Mucosa of stomach (tissue), 1 donor: ENCODE measurements around the gene CMBL.
"Not testable (repeated sequence)": the region's sequence is repeated elsewhere in the genome, so short reads cannot be mapped to it uniquely, and the experiment has no call there.

Source experiments
- H3K27me3 ChIP-seq: one replicate; pipeline ENCODE4 v1.7.0; 2013; ENCODE audit warnings: mild to moderate bottlenecking, low read length; ENCODE audit not compliant: control insufficient read depth, insufficient read depth
- H3K36me3 ChIP-seq: one replicate; pipeline ENCODE4 v1.7.0; 2013; ENCODE audit warnings: low read length; ENCODE audit not compliant: control insufficient read depth, insufficient read depth
- H3K4me1 ChIP-seq: one replicate; pipeline ENCODE4 v1.7.0; 2013; ENCODE audit warnings: mild to moderate bottlenecking, low read length; ENCODE audit not compliant: control insufficient read depth, insufficient read depth
- H3K4me3 ChIP-seq: one replicate; pipeline ENCODE4 v1.7.0; 2013; ENCODE audit warnings: low read length
- H3K9ac ChIP-seq: one replicate; pipeline ENCODE4 v1.7.0; 2013; ENCODE audit warnings: mild to moderate bottlenecking, low read length, moderate library complexity
- H3K9me3 ChIP-seq: one replicate; pipeline ENCODE4 v1.7.0; 2013; ENCODE audit warnings: mild to moderate bottlenecking, low read length, moderate library complexity; ENCODE audit not compliant: control insufficient read depth
- donor health status: Pancreatic carcinoma.

The CMBL gene

DNA sequence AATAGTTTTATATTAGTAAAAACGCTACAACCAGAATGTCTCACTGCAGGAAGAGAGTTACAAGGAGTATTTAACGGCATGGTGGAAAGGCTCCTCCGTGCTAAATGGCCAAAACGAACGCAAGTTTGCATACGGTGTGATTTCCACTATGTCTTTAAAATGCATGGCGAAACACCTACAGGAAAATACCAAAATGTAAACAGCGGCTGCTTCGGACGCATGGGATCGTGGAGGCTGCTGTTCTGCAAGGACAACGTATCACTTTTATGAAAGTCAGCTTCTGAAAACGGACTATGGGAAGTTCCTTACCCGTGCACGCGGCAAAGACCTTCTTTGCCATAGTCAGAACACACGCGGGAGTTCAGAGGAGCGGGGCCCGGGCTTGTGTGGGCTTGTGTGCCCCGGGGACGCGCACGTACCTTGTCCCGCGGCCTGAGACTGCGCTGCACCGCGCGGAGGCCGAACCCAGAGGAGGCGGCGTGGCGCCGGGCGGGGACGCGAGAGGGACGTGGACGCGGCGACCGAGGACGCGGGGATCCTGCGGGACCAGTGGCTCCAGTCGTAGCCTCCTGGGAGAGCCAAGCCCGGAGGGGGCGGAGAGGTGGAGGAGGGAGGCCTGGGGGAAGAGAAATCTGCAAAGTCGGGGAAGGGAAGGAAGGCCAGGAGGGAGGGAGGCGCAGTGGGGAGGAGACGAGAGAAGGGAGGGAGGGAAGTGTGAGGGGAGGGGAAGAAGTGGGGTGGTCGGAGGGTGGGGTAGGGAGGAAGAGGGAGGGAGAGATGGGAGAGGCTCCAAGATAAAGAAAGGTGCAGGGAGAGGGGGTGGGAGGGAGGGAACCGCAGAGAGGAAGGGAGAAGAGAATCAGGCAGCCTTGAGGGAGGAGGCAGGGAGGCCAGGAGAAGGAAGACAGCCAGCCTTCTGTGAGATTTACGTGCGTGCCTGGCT lies at the start of gene CMBL:
Gene CMBL, minus strand, starts transcription at position 697 of the 943 bp plus-strand sequence. CDS start 17,140 bp downstream, outside the sequence.
- H3K4me1 ChIP-seq: peaks cover 48% of the 10 kb centered on the region

DNA sequence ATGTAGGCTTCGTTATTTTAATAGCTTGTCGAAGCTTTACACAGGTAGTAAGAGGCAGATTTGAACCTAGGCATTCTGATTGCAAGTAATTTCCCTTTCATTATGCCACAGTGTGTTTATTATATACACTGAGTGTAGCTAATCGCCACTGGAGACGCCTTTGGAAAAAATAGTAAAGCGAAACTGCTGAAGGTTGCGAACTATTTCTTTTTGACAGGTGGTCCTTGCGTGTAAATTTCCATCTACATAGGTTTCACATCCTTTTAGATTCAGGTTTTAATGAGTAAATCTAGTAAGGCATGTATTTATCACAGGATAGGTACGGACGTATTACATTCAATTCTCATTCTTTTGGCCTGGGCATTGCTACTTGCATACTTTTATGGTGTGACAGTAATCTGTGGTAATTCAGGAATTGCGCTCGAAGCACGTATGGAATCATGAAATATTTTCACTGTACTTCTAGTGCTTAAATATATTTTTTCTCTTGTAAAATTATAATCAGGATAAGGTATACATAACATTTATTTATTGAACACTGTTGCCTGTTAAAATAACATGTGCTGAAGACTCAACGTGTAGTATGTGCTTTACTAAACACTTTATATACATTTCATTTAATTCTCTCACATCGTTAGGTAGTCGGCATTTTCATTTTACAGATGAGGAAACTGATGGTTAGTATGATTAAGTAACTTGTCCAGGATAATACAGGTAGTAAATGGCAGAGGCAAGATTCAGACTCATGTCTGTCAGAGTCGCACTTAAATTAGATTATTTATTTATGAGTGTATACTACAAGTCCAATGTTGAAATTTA lies 47.6 kb upstream of the CMBL start:
- Histone ChIP-seq H3K27me3 (no peaks in the 10 kb centered on the region), H3K36me3 (no peaks in the 10 kb centered on the region), H3K4me3 (peak overlapping the region; percentile 48), H3K4me1 (peaks cover 28% of the 10 kb centered on the region), H3K9ac (peak overlapping the region; percentile 95), H3K9me3 (no peaks in the 10 kb centered on the region)

More for the DNA sequence above, at the start of gene CMBL:
- no peaks in the 10 kb centered on the region for H3K27me3 ChIP-seq
- peak within 1 kb of the TSS; percentile 71 for H3K9ac ChIP-seq
- H3K36me3 ChIP-seq: no peaks in the 10 kb centered on the region
- peak within 1 kb of the TSS; percentile 45 for H3K4me3 ChIP-seq
- no peaks in the 10 kb centered on the region for H3K9me3 ChIP-seq

DNA sequence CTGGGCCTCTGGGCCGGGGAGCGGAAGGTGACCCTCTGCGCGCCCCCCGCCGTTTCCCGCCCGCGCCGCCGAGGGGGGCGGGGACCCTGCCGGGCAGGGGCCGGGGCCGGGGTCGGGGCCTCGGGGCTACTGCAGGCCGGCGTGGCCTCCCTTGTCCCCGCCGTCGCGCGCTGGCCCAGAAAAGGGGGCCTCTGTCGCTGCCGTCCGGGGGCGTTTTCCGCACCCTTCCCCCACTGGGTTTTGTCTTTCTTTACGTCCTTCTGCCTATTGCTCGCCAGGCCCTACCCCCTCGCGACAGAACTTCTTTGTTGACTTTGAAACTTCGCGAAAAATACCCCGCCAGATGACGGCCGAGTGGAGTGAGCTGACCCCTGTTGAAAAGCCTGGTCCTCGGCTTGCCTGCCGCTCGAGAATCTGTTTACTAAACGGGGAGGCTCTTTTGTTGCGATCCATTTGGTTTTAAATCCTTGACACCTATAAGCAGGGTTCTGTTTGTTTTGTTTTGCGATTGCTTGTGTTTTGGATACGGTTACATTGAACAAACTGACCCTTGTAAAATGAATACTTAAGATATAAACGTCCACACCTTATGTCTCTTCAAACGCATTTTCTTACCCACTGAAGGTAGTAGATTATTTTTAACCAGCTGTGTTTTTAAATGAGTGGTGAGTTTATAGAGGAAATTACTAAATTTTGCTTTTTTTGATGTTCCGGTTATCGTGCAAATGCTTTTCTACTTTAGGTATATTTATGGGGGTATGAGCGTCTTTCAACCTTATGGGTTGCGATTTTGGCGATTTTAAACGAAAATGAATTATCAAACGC lies 46.6 kb upstream of the CMBL start:
- no peaks in the 10 kb centered on the region for H3K9me3 ChIP-seq
- no peaks in the 10 kb centered on the region for H3K27me3 ChIP-seq
- peaks cover 28% of the 10 kb centered on the region for H3K4me1 ChIP-seq
- peak overlapping the region; percentile 95 for H3K9ac ChIP-seq
- no peaks in the 10 kb centered on the region for H3K36me3 ChIP-seq
- H3K4me3 ChIP-seq: peak overlapping the region; percentile 48

DNA sequence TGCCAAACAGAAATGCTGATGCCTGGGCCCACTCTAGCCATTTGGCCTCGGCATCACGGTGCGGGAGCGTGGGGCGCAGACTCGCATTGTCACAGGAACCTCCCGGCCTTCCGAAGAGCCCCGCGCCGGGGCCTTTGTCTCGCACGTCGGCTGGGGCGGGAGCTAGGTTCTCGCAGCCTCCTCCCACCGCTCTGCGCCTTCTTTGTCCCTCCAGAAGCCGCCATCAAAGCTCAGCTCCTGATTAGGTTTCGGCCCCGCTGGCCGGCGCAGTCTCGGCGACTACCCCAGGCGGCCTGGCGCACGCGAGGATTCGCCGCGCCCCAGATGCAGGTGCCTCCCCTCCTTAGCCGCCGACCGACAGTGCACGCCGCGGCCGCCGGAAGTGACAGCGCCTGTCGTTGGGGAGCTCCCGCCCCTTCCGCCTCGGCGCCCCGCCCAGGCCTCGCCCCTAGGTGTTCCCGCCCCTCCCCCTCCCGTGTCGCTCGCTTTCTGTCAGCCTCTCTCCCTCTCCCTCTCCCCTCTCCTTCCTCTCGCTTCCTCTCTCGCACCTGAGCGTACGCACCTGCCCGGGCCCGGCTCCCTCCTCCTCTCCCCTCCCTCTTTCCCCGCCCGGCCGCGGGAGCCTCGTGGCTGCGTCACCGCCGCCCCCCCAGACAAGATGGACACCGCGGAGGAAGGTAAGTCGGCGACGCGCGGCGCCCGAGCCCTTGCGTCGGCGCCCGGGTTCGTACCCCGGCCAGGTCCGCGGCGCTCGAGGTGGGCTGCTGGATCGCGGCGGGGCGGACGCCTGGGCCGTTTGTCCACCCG lies 45.7 kb upstream of the CMBL start, which contains the start of gene MARCHF6:
Gene MARCHF6, plus strand, starts transcription at position 455 of the 807 bp plus-strand sequence. Its CDS starts 204 bp downstream, at position 659.
- peaks cover 28% of the 10 kb centered on the region for H3K4me1 ChIP-seq
- peak within 1 kb of the TSS; percentile 95 for H3K9ac ChIP-seq
- H3K36me3 ChIP-seq: no peaks in the 10 kb centered on the region
- no peaks in the 10 kb centered on the region for H3K9me3 ChIP-seq
- peak within 1 kb of the TSS; percentile 72 for H3K4me3 ChIP-seq
- H3K27me3 ChIP-seq: no peaks in the 10 kb centered on the region

GRCh38 chr5:10352430-10353240 lies 44.9 kb upstream of the CMBL start:
- no peaks in the 10 kb centered on the region for H3K36me3 ChIP-seq
- H3K27me3 ChIP-seq: no peaks in the 10 kb centered on the region
- H3K4me3 ChIP-seq: peak overlapping the region; percentile 72
- no peaks in the 10 kb centered on the region for H3K9me3 ChIP-seq
- H3K4me1 ChIP-seq: peaks cover 21% of the 10 kb centered on the region
- peak overlapping the region; percentile 95 for H3K9ac ChIP-seq

- Histone ChIP-seq H3K36me3 (no peaks in the 10 kb centered on the region), H3K9me3 (no peaks in the 10 kb centered on the region), H3K4me3 (no peak overlapping the region), H3K9ac (no peak overlapping the region), H3K4me1 (peaks cover 18% of the 10 kb centered on the region), H3K27me3 (no peaks in the 10 kb centered on the region)
Observed at GRCh38 chr5:10351919-10352318, 44.2 kb upstream of the CMBL start.

GRCh38 chr5:10351199-10351905 lies 43.6 kb upstream of the CMBL start:
- Histone ChIP-seq H3K36me3 (no peaks in the 10 kb centered on the region), H3K4me3 (no peak overlapping the region), H3K4me1 (peaks cover 18% of the 10 kb centered on the region), H3K9me3 (no peaks in the 10 kb centered on the region), H3K27me3 (no peaks in the 10 kb centered on the region), H3K9ac (no peak overlapping the region)

GRCh38 chr5:10348258-10348657 lies 40.6 kb upstream of the CMBL start:
- Histone ChIP-seq H3K27me3 (no peaks in the 10 kb centered on the region), H3K9me3 (no peaks in the 10 kb centered on the region), H3K9ac (no peak overlapping the region), H3K4me1 (peaks cover 18% of the 10 kb centered on the region), H3K36me3 (no peaks in the 10 kb centered on the region), H3K4me3 (no peak overlapping the region)

DNA sequence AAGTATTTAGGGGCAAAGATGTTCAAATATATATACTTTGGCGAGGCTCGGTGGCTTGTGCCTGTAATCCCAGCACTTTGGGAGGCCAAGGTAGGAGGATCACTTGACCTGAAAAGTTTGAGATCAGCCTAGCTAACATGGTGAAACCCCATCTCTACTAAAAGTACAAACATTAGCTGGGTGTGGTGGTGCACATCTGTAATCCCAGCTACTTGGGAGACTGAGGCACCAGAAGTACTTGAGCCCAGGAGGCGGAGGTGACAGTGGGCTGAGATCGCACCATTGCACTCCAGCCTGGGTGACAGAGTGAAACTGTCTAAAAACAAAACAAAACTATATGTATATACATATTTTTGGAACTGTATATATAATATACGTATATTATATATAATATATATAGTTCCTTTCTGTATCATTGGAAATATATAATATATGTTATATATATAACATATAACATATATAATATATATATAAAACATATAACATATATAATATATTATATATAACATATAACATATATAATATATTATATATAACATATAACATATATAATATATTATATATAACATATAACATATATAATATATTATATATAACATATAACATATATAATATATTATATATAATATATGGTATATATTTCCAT lies 36.9 kb upstream of the CMBL start:
- not testable (repeated sequence) for H3K4me3 ChIP-seq, H3K27me3 ChIP-seq, H3K4me1 ChIP-seq, H3K9me3 ChIP-seq, H3K9ac ChIP-seq, H3K36me3 ChIP-seq

GRCh38 chr5:10343486-10343885 lies 35.8 kb upstream of the CMBL start:
- no peaks in the 10 kb centered on the region for H3K4me1 ChIP-seq
- no peaks in the 10 kb centered on the region for H3K27me3 ChIP-seq
- H3K9ac ChIP-seq: no peak overlapping the region
- no peaks in the 10 kb centered on the region for H3K9me3 ChIP-seq
- no peaks in the 10 kb centered on the region for H3K36me3 ChIP-seq
- no peak overlapping the region for H3K4me3 ChIP-seq
